DMS114 treated with DMSO at 0.1 percent for 48 hours (cell line): ENCODE measurements around the gene GRID1.
"Not testable (repeated sequence)": the region's sequence is repeated elsewhere in the genome, so short reads cannot be mapped to it uniquely, and the experiment has no call there.

Experiments
- DNase-seq: peaks from one replicate; lab custom pipeline; 2025; ENCODE audit not compliant: unreplicated experiment; lab: John Stamatoyannopoulos, UW

Gene GRID1

GRCh38 chr10:86392723-86393094 is 26.1 kb upstream of the GRID1 start:
- no peak for DNase-seq

GRCh38 chr10:86391986-86392722 is 25.6 kb upstream of the GRID1 start:
- DNase-seq: no peak

- DNase-seq: no peak
Measured at GRCh38 chr10:86391236-86391840, 24.7 kb upstream of the GRID1 start.

GRCh38 chr10:86390337-86391120 is 23.9 kb upstream of the GRID1 start:
- DNase-seq: no peak

- DNase-seq: peak; percentile 49
Measured at GRCh38 chr10:86389441-86390193, 23.0 kb upstream of the GRID1 start.

- DNase-seq: not testable (repeated sequence)
Measured at GRCh38 chr10:86389109-86389440, 22.5 kb upstream of the GRID1 start.

GRCh38 chr10:86388119-86388704 is 21.6 kb upstream of the GRID1 start:
- no peak for DNase-seq

GRCh38 chr10:86387178-86387794 is 20.7 kb upstream of the GRID1 start:
- no peak for DNase-seq

- no peak for DNase-seq
Measured at GRCh38 chr10:86385806-86386205, 19.2 kb upstream of the GRID1 start.

- DNase-seq: no peak
Measured at GRCh38 chr10:86377797-86378146, 11.2 kb upstream of the GRID1 start.

- DNase-seq: peak; percentile 51
Measured at GRCh38 chr10:86376852-86377796, 10.5 kb upstream of the GRID1 start.

GRCh38 chr10:86376403-86376802 is 9.8 kb upstream of the GRID1 start:
- DNase-seq: no peak

- DNase-seq: no peak
Measured at GRCh38 chr10:86375204-86375603, 8.6 kb upstream of the GRID1 start.

- DNase-seq: no peak
Measured at GRCh38 chr10:86374664-86375063, 8.1 kb upstream of the GRID1 start.

GRCh38 chr10:86373828-86374227 is 7.2 kb upstream of the GRID1 start:
- DNase-seq: no peak

- DNase-seq: no peak
Measured at GRCh38 chr10:86373251-86373650, 6.7 kb upstream of the GRID1 start.

GRCh38 chr10:86372784-86373239 is 6.2 kb upstream of the GRID1 start:
- DNase-seq: no peak

GRCh38 chr10:86372119-86372783 is 5.7 kb upstream of the GRID1 start:
- DNase-seq: no peak

GRCh38 chr10:86371691-86372090 is 5.1 kb upstream of the GRID1 start:
- no peak for DNase-seq
